WI38 (cell line): ENCODE measurements around the gene PRIMA1.

Experiments
- H3K4me3 ChIP-seq: 2 replicates; pipeline ENCODE4 v1.5.1; 2011; ENCODE audit warnings: low read depth, mild to moderate bottlenecking, control low read depth, low read length
- TF ChIP-seq, protein P1 (sequence below): IDR thresholded peaks from 2 replicates; pipeline ENCODE4 v1.5.1; 2012; ENCODE audit warnings: low read depth, mild to moderate bottlenecking, control low read depth, low read length

The PRIMA1 gene

DNA sequence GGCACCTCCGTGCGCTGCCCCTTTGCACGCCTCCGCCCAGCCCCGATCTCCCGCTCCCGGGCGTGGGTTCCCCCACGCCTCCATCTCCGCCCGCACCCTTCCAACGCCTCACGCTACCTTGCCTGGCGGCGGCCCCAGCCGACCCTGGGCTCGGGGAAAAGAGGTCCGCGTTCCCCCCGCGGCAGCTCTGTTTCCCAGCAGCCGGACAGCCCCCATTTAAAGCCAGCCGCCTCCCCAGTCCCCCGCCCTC lies at the start of gene PRIMA1:
Gene PRIMA1, minus strand, starts transcription at position 193 of the 250 bp plus-strand sequence. CDS start 767 bp downstream, outside the sequence.
- TF ChIP-seq, protein P1, sequence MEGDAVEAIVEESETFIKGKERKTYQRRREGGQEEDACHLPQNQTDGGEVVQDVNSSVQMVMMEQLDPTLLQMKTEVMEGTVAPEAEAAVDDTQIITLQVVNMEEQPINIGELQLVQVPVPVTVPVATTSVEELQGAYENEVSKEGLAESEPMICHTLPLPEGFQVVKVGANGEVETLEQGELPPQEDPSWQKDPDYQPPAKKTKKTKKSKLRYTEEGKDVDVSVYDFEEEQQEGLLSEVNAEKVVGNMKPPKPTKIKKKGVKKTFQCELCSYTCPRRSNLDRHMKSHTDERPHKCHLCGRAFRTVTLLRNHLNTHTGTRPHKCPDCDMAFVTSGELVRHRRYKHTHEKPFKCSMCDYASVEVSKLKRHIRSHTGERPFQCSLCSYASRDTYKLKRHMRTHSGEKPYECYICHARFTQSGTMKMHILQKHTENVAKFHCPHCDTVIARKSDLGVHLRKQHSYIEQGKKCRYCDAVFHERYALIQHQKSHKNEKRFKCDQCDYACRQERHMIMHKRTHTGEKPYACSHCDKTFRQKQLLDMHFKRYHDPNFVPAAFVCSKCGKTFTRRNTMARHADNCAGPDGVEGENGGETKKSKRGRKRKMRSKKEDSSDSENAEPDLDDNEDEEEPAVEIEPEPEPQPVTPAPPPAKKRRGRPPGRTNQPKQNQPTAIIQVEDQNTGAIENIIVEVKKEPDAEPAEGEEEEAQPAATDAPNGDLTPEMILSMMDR, result no peak
- H3K4me3 ChIP-seq, result no peak within 1 kb of the TSS

DNA sequence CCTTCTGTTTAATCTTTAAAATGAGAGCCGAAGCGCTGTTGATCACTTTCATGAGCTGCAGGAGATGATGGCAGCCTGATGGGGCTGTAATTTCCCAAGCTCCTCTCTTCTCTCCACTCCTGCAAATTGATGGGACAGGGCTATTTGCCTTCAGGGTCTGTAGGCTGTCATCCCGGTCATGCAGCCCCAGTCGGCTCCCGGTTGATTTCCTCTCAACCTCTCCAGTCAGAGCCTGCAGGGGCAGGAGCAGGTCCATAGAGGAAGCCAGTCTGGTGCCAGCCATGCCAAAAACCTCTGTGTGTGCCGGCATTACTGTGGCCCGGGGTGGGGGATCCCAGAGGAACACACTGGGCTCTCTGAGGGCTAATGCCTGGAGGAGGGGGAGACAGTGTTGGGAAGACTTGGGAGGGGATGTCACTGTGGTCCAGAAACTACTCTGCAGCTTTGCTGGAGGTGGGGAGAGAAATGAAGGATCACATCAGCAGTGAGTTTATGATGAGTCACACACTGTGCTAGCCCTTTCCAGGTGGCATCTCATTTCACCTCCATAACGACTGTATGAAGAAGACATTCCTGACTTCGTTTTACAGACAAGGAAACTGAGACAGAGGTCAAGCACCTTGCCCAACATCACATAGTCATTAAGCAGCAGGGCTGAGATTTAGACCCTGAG lies 46.5 kb upstream of the PRIMA1 start:
- H3K4me3 ChIP-seq, result no peak overlapping the region
- TF ChIP-seq, protein P1, result no peak

DNA sequence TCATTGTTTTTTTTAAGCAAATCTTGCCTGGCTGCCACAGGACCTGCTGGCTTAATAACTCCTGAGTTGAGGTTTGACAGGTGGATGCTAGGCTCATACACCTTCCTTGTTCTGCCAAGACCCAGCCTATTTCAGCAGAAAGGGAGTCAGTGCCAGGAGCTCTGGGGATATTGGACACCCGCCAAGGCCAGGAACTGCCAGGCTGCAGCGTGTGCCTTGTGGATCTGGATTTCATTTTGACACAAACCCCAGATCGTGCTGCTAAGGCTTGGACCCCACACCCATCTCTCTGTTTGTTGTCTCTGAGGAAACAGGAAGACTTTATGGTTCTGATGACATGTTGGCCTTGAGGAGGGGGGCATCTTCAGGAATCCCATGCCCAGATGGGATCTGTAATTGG lies 44.4 kb upstream of the PRIMA1 start:
- TF ChIP-seq, protein P1, result no peak
- H3K4me3 ChIP-seq, result no peak overlapping the region

GRCh38 chr14:93832081-93832480 lies 43.8 kb upstream of the PRIMA1 start:
- TF ChIP-seq, protein P1, result no peak
- H3K4me3 ChIP-seq, result no peak overlapping the region

DNA sequence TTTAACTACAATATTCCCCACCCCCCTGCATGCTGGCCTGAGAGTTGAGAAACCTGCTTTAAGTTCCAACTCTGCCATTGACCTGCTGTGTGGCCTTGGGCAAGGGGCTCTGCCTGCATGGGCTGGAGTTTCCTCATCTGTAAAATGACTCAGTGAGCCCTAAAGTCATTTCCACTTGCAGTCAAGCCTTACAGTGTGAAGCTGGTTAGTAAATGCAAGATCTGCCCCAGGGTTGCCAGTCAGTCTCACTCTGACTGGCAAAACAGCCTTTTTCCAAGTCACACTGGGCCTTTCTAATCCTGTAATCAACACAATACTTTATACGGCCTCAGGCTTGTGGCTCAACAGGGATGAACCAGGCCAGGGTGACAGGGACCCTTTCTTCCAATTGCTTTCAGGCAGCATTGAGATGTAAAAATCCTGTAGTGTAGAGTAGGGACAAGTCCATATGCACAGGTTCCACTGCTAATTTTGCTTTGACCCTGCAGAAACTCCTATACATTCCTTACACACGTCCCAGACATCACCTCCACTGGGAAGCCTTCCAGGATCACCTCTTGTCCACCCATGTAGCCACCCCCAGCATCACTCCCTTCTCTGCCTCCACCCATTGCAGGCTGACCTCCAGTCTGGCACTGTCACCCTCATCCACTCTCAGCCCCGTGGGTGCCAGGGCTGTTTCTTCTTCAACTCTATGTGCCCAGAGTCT lies 42.6 kb upstream of the PRIMA1 start:
- TF ChIP-seq, protein P1, result no peak

GRCh38 chr14:93829839-93830481 lies 41.7 kb upstream of the PRIMA1 start:
- H3K4me3 ChIP-seq, result no peak overlapping the region
- TF ChIP-seq, protein P1, result no peak

More for the DNA sequence above, 42.6 kb upstream of the PRIMA1 start:
- no peak overlapping the region for H3K4me3 ChIP-seq

DNA sequence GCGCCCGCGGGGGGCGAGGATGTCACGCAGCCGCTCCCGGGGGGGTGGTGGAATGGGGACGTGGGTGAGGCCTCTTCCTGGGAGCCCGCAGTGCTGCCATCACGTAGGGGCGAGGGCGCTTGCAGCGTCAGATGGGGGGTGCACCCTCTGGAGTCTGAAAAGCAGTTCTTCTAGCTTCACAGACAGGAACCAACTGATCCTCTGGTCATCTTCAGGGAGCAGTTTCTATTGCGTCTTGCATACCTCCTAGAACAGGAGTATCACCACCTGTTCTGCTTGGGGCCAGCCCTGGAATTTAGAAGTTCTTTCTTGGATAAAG lies 36.9 kb upstream of the PRIMA1 start:
- H3K4me3 ChIP-seq, result no peak overlapping the region
- TF ChIP-seq, protein P1, result no peak
